H1 (cell line): ENCODE results near the gene TMEM232. TPM values are rescaled to one million over a fixed set of nuclear protein-coding genes. Genes with fewer than 3 reads are reported as not detected.

Experiments used
- CBX8 ChIP-seq: fragments of 300-800, 300-1000 bp; sonication (generic); IDR thresholded peaks from 2 replicates; pipeline ENCODE4 v1.7.1; 2016; ENCODE audit warnings: low read depth, low read length, borderline replicate concordance
- CEBPB ChIP-seq: IDR thresholded peaks from 2 replicates; pipeline ENCODE4 v1.6.1; 2012; ENCODE audit warnings: low read depth, low read length
- GTF2F1 ChIP-seq: IDR thresholded peaks from 2 replicates; pipeline ENCODE4 v1.6.1; 2012; ENCODE audit warnings: low read depth, low read length, improper control_type of control experiment, borderline replicate concordance
- JUND ChIP-seq: IDR thresholded peaks from 2 replicates; pipeline ENCODE4 v1.6.1; 2011; ENCODE audit warnings: mild to moderate bottlenecking, improper control_type of control experiment, low read length
- NANOG ChIP-seq: IDR thresholded peaks from 2 replicates; pipeline ENCODE4 v1.6.1; 2011; ENCODE audit warnings: low read length, low read depth, mild to moderate bottlenecking, inconsistent platforms; ENCODE audit not compliant: insufficient read depth, poor library complexity, severe bottlenecking
- NRF1 ChIP-seq: IDR thresholded peaks from 2 replicates; pipeline ENCODE4 v1.6.1; 2011; ENCODE audit warnings: mild to moderate bottlenecking, low read depth, low read length, improper control_type of control experiment
- POU5F1 ChIP-seq: IDR thresholded peaks from 2 replicates; pipeline ENCODE4 v1.6.1; 2011; ENCODE audit warnings: low read depth, mild to moderate bottlenecking, low read length, moderate library complexity
- RFX5 ChIP-seq: IDR thresholded peaks from 2 replicates; pipeline ENCODE4 v1.6.1; 2011; ENCODE audit warnings: low read depth, low read length, improper control_type of control experiment, borderline replicate concordance
- RXRA ChIP-seq: IDR thresholded peaks from 2 replicates; pipeline ENCODE4 v1.6.1; 2011; ENCODE audit warnings: low read depth, mild to moderate bottlenecking, low read length, moderate library complexity; ENCODE audit not compliant: insufficient read depth
- TBP ChIP-seq: IDR thresholded peaks from 2 replicates; pipeline ENCODE4 v1.6.1; 2011; ENCODE audit warnings: low read depth, low read length, improper control_type of control experiment
- polyA plus RNA-seq, 7 experiments: library from polyadenylated mRNA; depleted of rRNA in 3 of 7; stranded (reverse) in 5 of 7; unstranded in 2 of 7; fragments of >200 nt in 5 of 7; fragments of 200-250 nt in 2 of 7; gene quantifications; 1 replicate in 5 of 7; 2 replicates in 1 of 7; 4 replicates in 1 of 7; pipeline versions ENCODE4 v1.2.1 to v1.2.3, GENCODE V29; 2011 to 2013; ENCODE audit warnings: missing spikeins in 2 of 7, mixed read lengths in 2 of 7
- total RNA-seq: library from RNA; stranded (reverse); fragmentation: NEBNext Ultra II Directional; extraction: Animal tissue kit (Norgen Biotek cat#: 25700); gene quantifications from 2 replicates; pipeline ENCODE4 v1.2.1, GENCODE V29; 2021

The TMEM232 gene
- total and polyA plus RNA-seq, 2 of the 8 experiments (the other 6 are each of a cell fraction or from before 2014, with no cell fraction given): 0.38 to 1.3 TPM

GRCh38 chr5:110409571-110409970 is 316.9 kb downstream of the TMEM232 start (continued):
- TF ChIP-seq NRF1: no peak
- TF ChIP-seq RFX5: no peak
- no peak for TF ChIP-seq CBX8
- no peak for TF ChIP-seq CEBPB
- no peak for TF ChIP-seq GTF2F1
- no peak for TF ChIP-seq POU5F1
- no peak for TF ChIP-seq JUND
- TF ChIP-seq TBP: no peak
- no peak for TF ChIP-seq NANOG
- TF ChIP-seq RXRA: no peak
